Thoracic aorta (tissue), 2 donors: ENCODE results near the gene AXIN2. TPM values are rescaled to one million over a fixed set of nuclear protein-coding genes. Genes with fewer than 3 reads are reported as not detected.

ENCODE experiments used
- ATAC-seq: fragments of 150-250 bp; one replicate; pipeline ENCODE4 v1.8.0; 2017; ENCODE audit warnings: low read depth; ENCODE audit not compliant: insufficient number of reproducible peaks, low FRiP score
- DNase-seq: peaks from one replicate; pipeline ENCODE4 v3.0.0-alpha.2; 2020; ENCODE audit warnings: low spot score
- H3K27ac ChIP-seq, 2 donors: fragments of 200-600 bp; sonication (generic); 1 replicate in 1 of 2; 2 replicates in 1 of 2; pipeline ENCODE4 v1.5.1; 2016; ENCODE audit warnings: mild to moderate bottlenecking in 2 of 2, moderate library complexity in 2 of 2
- H3K27me3 ChIP-seq: fragments of 200-600 bp; sonication (generic); replicated peaks from 2 replicates; pipeline ENCODE4 v1.6.0; 2016; ENCODE audit warnings: mild to moderate bottlenecking; ENCODE audit not compliant: insufficient read depth
- H3K36me3 ChIP-seq: fragments of 200-600 bp; sonication (generic); one replicate; pipeline ENCODE4 v1.5.1; 2016
- H3K4me1 ChIP-seq, 2 donors: fragments of 200-600 bp; sonication (generic); 1 replicate in 1 of 2; 2 replicates in 1 of 2; pipeline versions ENCODE4 v1.5.1 to v1.6.0; 2016; ENCODE audit warnings: low read depth in 2 of 2, mild to moderate bottlenecking in 1 of 2; ENCODE audit not compliant: control insufficient read depth in 1 of 2
- H3K4me3 ChIP-seq: fragments of 200-600 bp; sonication (generic); 2 replicates; pipeline ENCODE4 v1.5.1; 2016; ENCODE audit warnings: mild to moderate bottlenecking
- H3K9me3 ChIP-seq: fragments of 200-600 bp; sonication (generic); 2 replicates; pipeline ENCODE4 v1.5.1; 2016
- CTCF ChIP-seq: fragments of 200-600 bp; sonication (generic); IDR thresholded peaks from one replicate; pipeline ENCODE4 v1.5.1; 2019; ENCODE audit warnings: antibody characterized with exemption
- total RNA-seq, 2 donors: library from RNA; depleted of rRNA; stranded (reverse); fragments of >200 nt; gene quantifications; one replicate each; pipeline versions ENCODE4 v1.1.0 to v1.2.3, GENCODE V29; 2016

Gene AXIN2
- total RNA-seq, 2 donors from 2014 or later, result 24.9 to 27.4 TPM

DNA sequence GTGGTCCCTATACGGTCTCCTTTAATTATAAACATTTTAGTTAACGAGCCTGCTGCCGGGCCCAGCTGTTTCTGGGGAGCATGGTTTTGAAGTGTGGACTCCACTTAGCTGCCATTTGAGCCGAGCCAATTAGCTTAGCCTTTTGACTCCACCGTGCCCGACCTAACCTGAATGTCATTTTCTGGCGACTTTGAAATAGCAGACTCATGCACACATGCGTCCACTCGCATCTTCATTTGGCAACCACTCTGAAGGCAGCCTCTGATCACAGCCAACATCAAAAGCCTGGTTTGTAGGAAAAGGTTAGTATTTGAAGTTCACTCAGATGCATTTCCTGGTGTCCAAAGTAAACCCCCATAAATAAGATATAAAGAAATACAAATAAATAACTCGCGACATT, 16.8 kb downstream of the AXIN2 start:
- no peak for TF ChIP-seq CTCF
- H3K27ac ChIP-seq, result no peak overlapping the region
- H3K4me1 ChIP-seq, result peaks cover 21 to 43% of the 10 kb centered on the region in 2 donors
- H3K36me3 ChIP-seq, result no peaks in the 10 kb centered on the region
- no peaks in the 10 kb centered on the region for H3K27me3 ChIP-seq
- DNase-seq (no peak), ATAC-seq (no peak)
- no peaks in the 10 kb centered on the region for H3K9me3 ChIP-seq
- H3K4me3 ChIP-seq, result no peak overlapping the region

DNA sequence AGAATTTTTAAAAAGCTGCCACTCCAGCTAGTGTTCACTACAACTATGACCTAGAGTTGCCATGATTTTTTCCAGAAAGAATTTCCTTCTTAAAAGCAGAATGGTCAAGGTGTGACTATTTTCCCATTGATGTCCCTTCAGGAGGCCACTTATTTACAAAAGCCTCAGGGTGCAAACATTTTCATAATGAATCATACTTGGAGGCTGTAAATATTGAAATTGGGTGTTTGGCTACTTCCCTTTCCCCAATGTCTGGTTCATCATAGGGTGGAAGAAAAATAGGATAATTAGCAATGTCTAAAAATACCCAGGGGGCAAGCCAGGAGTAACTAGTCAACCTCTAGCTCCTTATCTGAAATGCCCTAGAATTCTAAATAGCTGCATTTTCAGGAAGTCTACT, 18.8 kb downstream of the AXIN2 start:
- no peak for DNase-seq
- Histone ChIP-seq H3K27ac (no peak overlapping the region), H3K4me3 (no peak overlapping the region), H3K27me3 (no peaks in the 10 kb centered on the region), H3K4me1 (peaks cover 19 to 27% of the 10 kb centered on the region in 2 donors), H3K9me3 (no peaks in the 10 kb centered on the region), H3K36me3 (peaks cover 7% of the 10 kb centered on the region)
- no peak for TF ChIP-seq CTCF
- ATAC-seq, result no peak

DNA sequence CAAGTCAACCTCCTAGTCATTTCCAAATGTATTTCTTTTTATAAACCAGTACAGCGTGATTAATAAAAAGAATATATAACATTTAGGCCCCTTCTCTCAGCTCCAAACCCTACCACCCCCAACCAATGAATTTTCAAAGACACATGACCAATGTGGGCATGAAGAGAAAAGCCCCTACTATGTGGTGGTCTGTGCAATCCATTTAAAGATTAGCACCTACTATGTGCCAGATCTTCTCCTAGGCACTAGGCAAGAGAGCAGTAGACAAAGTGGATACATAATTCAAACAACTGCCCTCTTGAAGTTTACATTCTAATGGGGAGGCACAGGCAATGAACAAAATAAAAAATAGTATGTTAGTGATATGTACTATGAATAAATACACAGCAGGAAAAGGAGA, 19.4 kb downstream of the AXIN2 start:
- no peak for TF ChIP-seq CTCF
- peaks cover 11% of the 10 kb centered on the region for H3K36me3 ChIP-seq
- no peak overlapping the region for H3K4me3 ChIP-seq
- no peaks in the 10 kb centered on the region for H3K27me3 ChIP-seq
- no peaks in the 10 kb centered on the region for H3K9me3 ChIP-seq
- H3K4me1 ChIP-seq, result peaks cover 16 to 22% of the 10 kb centered on the region in 2 donors
- ATAC-seq, result no peak
- no peak overlapping the region for H3K27ac ChIP-seq
- no peak for DNase-seq

GRCh38 chr17:65541453-65541852, 20.0 kb downstream of the AXIN2 start:
- H3K4me1 ChIP-seq, result peaks cover 14 to 22% of the 10 kb centered on the region in 2 donors
- no peak for ATAC-seq
- no peak overlapping the region for H3K27ac ChIP-seq
- TF ChIP-seq CTCF, result no peak
- no peaks in the 10 kb centered on the region for H3K27me3 ChIP-seq
- no peak for DNase-seq
- H3K9me3 ChIP-seq, result no peaks in the 10 kb centered on the region
- no peak overlapping the region for H3K4me3 ChIP-seq
- H3K36me3 ChIP-seq, result peaks cover 12% of the 10 kb centered on the region

DNA sequence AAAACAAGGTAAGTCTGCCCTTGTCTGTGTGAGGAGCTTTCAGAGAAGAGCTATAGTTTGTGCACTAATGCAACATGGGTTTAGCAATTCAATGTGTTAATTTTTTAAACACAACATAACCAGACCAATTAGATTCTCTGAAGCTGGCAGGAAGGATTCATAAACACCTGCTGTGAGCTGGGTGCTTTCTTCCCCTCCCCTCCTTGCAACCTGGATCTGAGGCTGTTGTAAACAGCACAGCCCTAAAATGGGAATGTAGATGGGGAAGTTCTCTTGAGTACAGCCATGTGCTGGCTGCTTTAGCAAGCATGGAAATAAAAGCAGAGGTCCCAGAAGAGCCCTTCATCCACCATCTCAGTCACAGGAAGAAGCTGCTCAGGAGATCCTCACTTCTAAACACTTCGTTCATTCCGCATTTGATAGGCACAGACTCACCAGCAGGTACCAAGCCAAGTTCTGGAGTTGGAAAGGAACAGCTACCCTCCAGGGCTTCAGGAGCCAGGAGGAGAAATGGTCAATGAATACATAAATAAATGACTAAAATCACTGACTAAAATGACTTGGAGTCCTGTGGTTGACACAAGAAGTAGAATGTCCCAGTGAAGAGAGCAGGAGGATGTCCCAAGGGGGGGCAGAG, 21.7 kb downstream of the AXIN2 start:
- ATAC-seq, result no peak
- TF ChIP-seq CTCF, result no peak

More for the DNA sequence above, 21.7 kb downstream of the AXIN2 start:
- DNase-seq, result no peak
- H3K4me3 ChIP-seq, result no peak overlapping the region
- H3K27me3 ChIP-seq, result no peaks in the 10 kb centered on the region
- no peaks in the 10 kb centered on the region for H3K9me3 ChIP-seq
- H3K36me3 ChIP-seq, result peaks cover 12% of the 10 kb centered on the region
- H3K4me1 ChIP-seq, result peaks cover 6 to 14% of the 10 kb centered on the region in 2 donors
- no peak overlapping the region for H3K27ac ChIP-seq
